HG03575 (cell line): ENCODE results near the gene KCNK4.

ENCODE experiments used
- ATAC-seq: cut with Tn5 transposase; IDR thresholded peaks from one replicate; pipeline ENCODE4 v1.9.1; 2021; ENCODE audit not compliant: unreplicated experiment, insufficient number of reproducible peaks, low FRiP score; ENCODE audit errors: extremely low read depth

KCNK4 gene

GRCh38 chr11:64339286-64339685, 48.2 kb downstream of the KCNK4 start:
- ATAC-seq: no peak

- no peak for ATAC-seq
These were observed 48.8 kb downstream of the KCNK4 start, which contains the start of gene CCDC88B for GRCh38 chr11:64339754-64340408. TSS of gene CCDC88B (plus strand) at chr11:64340204. CDS start at chr11:64340267, 63 bp downstream.

GRCh38 chr11:64340671-64341335, 49.7 kb downstream of the KCNK4 start:
- no peak for ATAC-seq

GRCh38 chr11:64341429-64341828, 50.3 kb downstream of the KCNK4 start:
- no peak for ATAC-seq

GRCh38 chr11:64341851-64342791, 51.0 kb downstream of the KCNK4 start:
- no peak for ATAC-seq

GRCh38 chr11:64342869-64343745, 52.0 kb downstream of the KCNK4 start:
- ATAC-seq: no peak

- ATAC-seq: no peak
These were observed 52.9 kb downstream of the KCNK4 start for GRCh38 chr11:64343767-64344559.

- ATAC-seq: no peak
These were observed 53.7 kb downstream of the KCNK4 start for GRCh38 chr11:64344787-64345186.

GRCh38 chr11:64347193-64347867, 56.2 kb downstream of the KCNK4 start:
- ATAC-seq: no peak

- no peak for ATAC-seq
These were observed 57.4 kb downstream of the KCNK4 start for GRCh38 chr11:64348383-64349024.

- no peak for ATAC-seq
These were observed 57.9 kb downstream of the KCNK4 start for GRCh38 chr11:64349025-64349387.

- ATAC-seq: no peak
These were observed 58.3 kb downstream of the KCNK4 start for GRCh38 chr11:64349404-64349803.
